ENCODE data around the gene SLC12A8. TPM values are rescaled to one million over a fixed set of nuclear protein-coding genes. Genes with fewer than 3 reads are reported as not detected.

Gene SLC12A8
- total and polyA plus RNA-seq, 2 of the 13 experiments (the other 11 are each of a cell fraction or from before 2014, with no cell fraction given), result 0.44 to 0.71 TPM

GRCh38 chr3:125220183-125220582, 7.6 kb upstream of the SLC12A8 start:
- no TSS peak for BruUV-seq (replicated peaks)
- in situ Hi-C loops (cut with HindIII; ENCODE audit: extremely low pct_ligation_motif_present, low pct_unique_long_range_greater_than_20kb), result no loop called here
- TF ChIP-seq FOXC1 (CRISPR knock-in tag; IDR thresholded peaks at IDR 0.05; ENCODE audit: borderline replicate concordance), result no peak
- no peak for TF ChIP-seq GMEB1 (CRISPR knock-in tag; IDR thresholded peaks at IDR 0.05; ENCODE audit: borderline replicate concordance)
- TF ChIP-seq CREBL2 (CRISPR knock-in tag; IDR thresholded peaks at IDR 0.05; ENCODE audit: borderline replicate concordance), result no peak
- TF ChIP-seq HOMEZ (CRISPR knock-in tag; IDR thresholded peaks at IDR 0.05; ENCODE audit: low read depth), result no peak
- TF ChIP-seq RELA (CRISPR knock-in tag; IDR thresholded peaks at IDR 0.05), result no peak
- no peak for TF ChIP-seq ZNF891 (CRISPR knock-in tag; IDR thresholded peaks at IDR 0.05)
- TF ChIP-seq ZBTB10 (CRISPR knock-in tag; IDR thresholded peaks at IDR 0.05; ENCODE audit: borderline replicate concordance), result no peak
- no peak for TF ChIP-seq AKAP8 (CRISPR knock-in tag; IDR thresholded peaks at IDR 0.05)
- no peak for TF ChIP-seq E2F1 (CRISPR knock-in tag; IDR thresholded peaks at IDR 0.05)
- no peak for TF ChIP-seq ZNF773 (CRISPR knock-in tag; IDR thresholded peaks at IDR 0.05; ENCODE audit: borderline replicate concordance)
- no peak for TF ChIP-seq NR2C2 (CRISPR knock-in tag; IDR thresholded peaks at IDR 0.05; ENCODE audit: borderline replicate concordance)
- no peak for TF ChIP-seq ZKSCAN5 (CRISPR knock-in tag; IDR thresholded peaks at IDR 0.05)
- no peak for TF ChIP-seq ZNF275 (CRISPR knock-in tag; IDR thresholded peaks at IDR 0.05; ENCODE audit: borderline replicate concordance)
- no peak for TF ChIP-seq ELF4 (CRISPR knock-in tag; IDR thresholded peaks at IDR 0.05; ENCODE audit: borderline replicate concordance)
- no peak for TF ChIP-seq U2AF2 (IDR thresholded peaks at IDR 0.05; ENCODE audit: low read depth, low read length)

More at GRCh38 chr3:125220183-125220582, 7.6 kb upstream of the SLC12A8 start:
- Histone ChIP-seq H2AFZ (ENCODE audit: low read length) (no peak overlapping the region), H3K4me3 (replicated peaks in 1 of 3; ENCODE audit: insufficient read depth in 1 of 3, low read depth in 2 of 3, low read length in 3 of 3) (no peak overlapping the region), H3K36me3 (replicated peaks in 1 of 2; ENCODE audit: control insufficient read depth in 1 of 2, insufficient read depth in 2 of 2, low read length in 2 of 2) (no peaks in the 10 kb centered on the region), H4K20me1 (ENCODE audit: insufficient read depth, low read length) (no peaks in the 10 kb centered on the region), H3K4me2 (ENCODE audit: low read depth, low read length) (no peak overlapping the region), H3K79me2 (ENCODE audit: insufficient read depth, low read length) (no peaks in the 10 kb centered on the region), H3K27ac (ENCODE audit: extremely low read length, insufficient read depth, low read length) (no peak overlapping the region), H3K9me3 (ENCODE audit: low read length) (no peaks in the 10 kb centered on the region), H3K4me1 (ENCODE audit: insufficient read depth, low read length) (peaks cover 18% of the 10 kb centered on the region), H3K27me3 (ENCODE audit: control insufficient read depth in 1 of 2, insufficient read depth in 2 of 2, low read length in 2 of 2) (no peaks in the 10 kb centered on the region), H3K9ac (ENCODE audit: insufficient read depth, low read depth, low read length) (no peak overlapping the region)
- intact Hi-C loops (cut with micrococcal nuclease; ENCODE audit: unreplicated experiment), result no loop called here
- FAIRE-seq, result no peak
- CTCF ChIA-PET (ENCODE audit: low intra/inter-chr PET ratio, low total read pairs), result no interaction called here
- ATAC-seq, result peak; percentile 8; the same call in 1 of the 3 replicates
- POLR2A ChIA-PET, result no interaction called here
- DNase-seq (ENCODE audit: low spot score), result no peak
- 80% methylated on average over 10 of the region's 10 CpGs for WGBS (ENCODE audit: low lambda C conversion rate)

Measured in HepG2 (cell line).